Measurements from ENCODE around the gene LUC7L2. TPM values are rescaled to one million over a fixed set of nuclear protein-coding genes. Genes with fewer than 3 reads are reported as not detected.
A peak's percentile ranks its signal among the peaks of the same experiment; 100 is the strongest.

Gene LUC7L2
- total and polyA plus RNA-seq, 9 of the 15 experiments (the other 6 are each of a cell fraction or from before 2014, with no cell fraction given): 56.1 to 207 (median 141) TPM

DNA sequence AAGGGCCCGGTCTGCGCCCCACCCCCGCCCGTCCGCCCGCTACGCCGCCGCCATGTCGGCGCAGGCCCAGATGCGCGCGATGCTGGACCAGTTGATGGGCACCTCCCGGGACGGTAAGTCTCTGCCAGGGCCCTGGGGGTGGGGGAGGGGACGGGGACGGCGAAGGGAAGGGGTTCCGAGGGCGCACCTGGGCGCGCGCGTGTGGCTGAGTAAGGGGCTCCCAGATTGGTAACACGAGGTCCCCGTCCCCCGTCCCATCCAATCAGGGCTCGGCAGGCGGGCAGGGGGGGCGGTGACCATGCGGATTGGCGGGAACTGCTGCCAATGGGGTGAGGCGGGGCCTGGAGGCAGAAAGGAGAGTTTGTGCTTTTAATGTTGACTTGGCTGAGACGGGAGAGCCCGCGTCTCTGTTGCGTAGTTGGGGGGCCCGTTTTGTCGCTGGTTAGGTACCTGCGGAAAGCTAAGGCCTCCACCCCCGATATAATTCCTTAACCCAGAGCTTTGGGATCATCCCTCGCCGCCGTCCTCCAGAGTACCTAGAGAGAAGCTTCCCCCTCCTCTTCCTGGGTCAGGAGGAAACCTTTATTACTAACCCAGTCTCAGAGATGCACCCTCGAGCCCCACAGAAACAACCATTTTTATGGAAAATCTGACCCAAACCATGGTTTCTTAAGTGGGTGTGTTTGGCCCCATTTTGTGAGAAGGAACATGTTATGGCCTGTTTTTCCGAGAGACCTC is 685 bp downstream of the LUC7L2 start (continued):
- TF ChIP-seq ARID2 (IDR thresholded peaks at IDR 0.05): no peak
- TF ChIP-seq, protein P1, sequence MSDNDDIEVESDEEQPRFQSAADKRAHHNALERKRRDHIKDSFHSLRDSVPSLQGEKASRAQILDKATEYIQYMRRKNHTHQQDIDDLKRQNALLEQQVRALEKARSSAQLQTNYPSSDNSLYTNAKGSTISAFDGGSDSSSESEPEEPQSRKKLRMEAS (CRISPR knock-in tag; IDR thresholded peaks at IDR 0.05): peak; percentile 82
- peak; percentile 57; the same call in 1 of the 2 replicates for TF ChIP-seq PHF21A (IDR thresholded peaks at IDR 0.05; ENCODE audit: borderline replicate concordance, low read depth)
- peak; percentile 10; the same call in 1 of the 2 replicates for TF ChIP-seq ELF2 (CRISPR knock-in tag; IDR thresholded peaks at IDR 0.05)
- no peak for TF ChIP-seq NELFE (IDR thresholded peaks at IDR 0.05; ENCODE audit: insufficient read depth, insufficient read length)
- TF ChIP-seq, protein P2, sequence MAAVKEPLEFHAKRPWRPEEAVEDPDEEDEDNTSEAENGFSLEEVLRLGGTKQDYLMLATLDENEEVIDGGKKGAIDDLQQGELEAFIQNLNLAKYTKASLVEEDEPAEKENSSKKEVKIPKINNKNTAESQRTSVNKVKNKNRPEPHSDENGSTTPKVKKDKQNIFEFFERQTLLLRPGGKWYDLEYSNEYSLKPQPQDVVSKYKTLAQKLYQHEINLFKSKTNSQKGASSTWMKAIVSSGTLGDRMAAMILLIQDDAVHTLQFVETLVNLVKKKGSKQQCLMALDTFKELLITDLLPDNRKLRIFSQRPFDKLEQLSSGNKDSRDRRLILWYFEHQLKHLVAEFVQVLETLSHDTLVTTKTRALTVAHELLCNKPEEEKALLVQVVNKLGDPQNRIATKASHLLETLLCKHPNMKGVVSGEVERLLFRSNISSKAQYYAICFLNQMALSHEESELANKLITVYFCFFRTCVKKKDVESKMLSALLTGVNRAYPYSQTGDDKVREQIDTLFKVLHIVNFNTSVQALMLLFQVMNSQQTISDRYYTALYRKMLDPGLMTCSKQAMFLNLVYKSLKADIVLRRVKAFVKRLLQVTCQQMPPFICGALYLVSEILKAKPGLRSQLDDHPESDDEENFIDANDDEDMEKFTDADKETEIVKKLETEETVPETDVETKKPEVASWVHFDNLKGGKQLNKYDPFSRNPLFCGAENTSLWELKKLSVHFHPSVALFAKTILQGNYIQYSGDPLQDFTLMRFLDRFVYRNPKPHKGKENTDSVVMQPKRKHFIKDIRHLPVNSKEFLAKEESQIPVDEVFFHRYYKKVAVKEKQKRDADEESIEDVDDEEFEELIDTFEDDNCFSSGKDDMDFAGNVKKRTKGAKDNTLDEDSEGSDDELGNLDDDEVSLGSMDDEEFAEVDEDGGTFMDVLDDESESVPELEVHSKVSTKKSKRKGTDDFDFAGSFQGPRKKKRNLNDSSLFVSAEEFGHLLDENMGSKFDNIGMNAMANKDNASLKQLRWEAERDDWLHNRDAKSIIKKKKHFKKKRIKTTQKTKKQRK (IDR thresholded peaks at IDR 0.05; ENCODE audit: borderline replicate concordance, low read depth, low read length): no peak
- TF ChIP-seq ZKSCAN3 (CRISPR knock-in tag; IDR thresholded peaks at IDR 0.05): no peak
- TF ChIP-seq, protein P3, sequence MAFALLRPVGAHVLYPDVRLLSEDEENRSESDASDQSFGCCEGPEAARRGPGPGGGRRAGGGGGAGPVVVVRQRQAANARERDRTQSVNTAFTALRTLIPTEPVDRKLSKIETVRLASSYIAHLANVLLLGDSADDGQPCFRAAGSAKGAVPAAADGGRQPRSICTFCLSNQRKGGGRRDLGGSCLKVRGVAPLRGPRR (CRISPR knock-in tag; IDR thresholded peaks at IDR 0.05): no peak
- no peak for TF ChIP-seq FIP1L1 (IDR thresholded peaks at IDR 0.05; ENCODE audit: low read depth, low read length, poor library complexity, severe bottlenecking)
- TF ChIP-seq, protein P4, sequence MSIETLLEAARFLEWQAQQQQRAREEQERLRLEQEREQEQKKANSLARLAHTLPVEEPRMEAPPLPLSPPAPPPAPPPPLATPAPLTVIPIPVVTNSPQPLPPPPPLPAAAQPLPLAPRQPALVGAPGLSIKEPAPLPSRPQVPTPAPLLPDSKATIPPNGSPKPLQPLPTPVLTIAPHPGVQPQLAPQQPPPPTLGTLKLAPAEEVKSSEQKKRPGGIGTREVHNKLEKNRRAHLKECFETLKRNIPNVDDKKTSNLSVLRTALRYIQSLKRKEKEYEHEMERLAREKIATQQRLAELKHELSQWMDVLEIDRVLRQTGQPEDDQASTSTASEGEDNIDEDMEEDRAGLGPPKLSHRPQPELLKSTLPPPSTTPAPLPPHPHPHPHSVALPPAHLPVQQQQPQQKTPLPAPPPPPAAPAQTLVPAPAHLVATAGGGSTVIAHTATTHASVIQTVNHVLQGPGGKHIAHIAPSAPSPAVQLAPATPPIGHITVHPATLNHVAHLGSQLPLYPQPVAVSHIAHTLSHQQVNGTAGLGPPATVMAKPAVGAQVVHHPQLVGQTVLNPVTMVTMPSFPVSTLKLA (conservative IDR thresholded peaks at IDR 0.05): peak; percentile 91 to 93
- TF ChIP-seq, protein P5, sequence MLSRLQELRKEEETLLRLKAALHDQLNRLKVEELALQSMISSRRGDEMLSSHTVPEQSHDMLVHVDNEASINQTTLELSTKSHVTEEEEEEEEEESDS (CRISPR knock-in tag; IDR thresholded peaks at IDR 0.05): no peak
- TF ChIP-seq TRIM28 (IDR thresholded peaks at IDR 0.05): no peak
- TF ChIP-seq SMARCB1 (IDR thresholded peaks at IDR 0.05; ENCODE audit: insufficient read length, low read depth): no peak
- peak; percentile 80 for TF ChIP-seq HNRNPK (IDR thresholded peaks at IDR 0.05; ENCODE audit: low read depth, low read length, poor library complexity, severe bottlenecking)
- no peak for TF ChIP-seq ZNF311 (CRISPR knock-in tag; IDR thresholded peaks at IDR 0.05)
- peak; percentile 17 for TF ChIP-seq ATF7 (IDR thresholded peaks at IDR 0.05)
- TF ChIP-seq ZNF282 (CRISPR knock-in tag; IDR thresholded peaks at IDR 0.05): no peak
- TF ChIP-seq BACH1 (tag; IDR thresholded peaks at IDR 0.05): no peak
- no peak for TF ChIP-seq GATA2 (CRISPR knock-in tag; IDR thresholded peaks at IDR 0.05)
- TF ChIP-seq SRSF1 (IDR thresholded peaks at IDR 0.05; ENCODE audit: low read depth, low read length): no peak
- peak; percentile 15; the same call in 1 of the 2 replicates for TF ChIP-seq MTA3 (IDR thresholded peaks at IDR 0.05; ENCODE audit: borderline replicate concordance)
- TF ChIP-seq, protein P6, sequence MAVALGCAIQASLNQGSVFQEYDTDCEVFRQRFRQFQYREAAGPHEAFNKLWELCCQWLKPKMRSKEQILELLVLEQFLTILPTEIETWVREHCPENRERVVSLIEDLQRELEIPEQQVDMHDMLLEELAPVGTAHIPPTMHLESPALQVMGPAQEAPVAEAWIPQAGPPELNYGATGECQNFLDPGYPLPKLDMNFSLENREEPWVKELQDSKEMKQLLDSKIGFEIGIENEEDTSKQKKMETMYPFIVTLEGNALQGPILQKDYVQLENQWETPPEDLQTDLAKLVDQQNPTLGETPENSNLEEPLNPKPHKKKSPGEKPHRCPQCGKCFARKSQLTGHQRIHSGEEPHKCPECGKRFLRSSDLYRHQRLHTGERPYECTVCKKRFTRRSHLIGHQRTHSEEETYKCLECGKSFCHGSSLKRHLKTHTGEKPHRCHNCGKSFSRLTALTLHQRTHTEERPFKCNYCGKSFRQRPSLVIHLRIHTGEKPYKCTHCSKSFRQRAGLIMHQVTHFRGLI (CRISPR knock-in tag; IDR thresholded peaks at IDR 0.05): no peak
